NT2/D1 (cell line): ENCODE measurements around the gene FAM120C.

Experiments
- DNase-seq: peaks from one replicate; pipeline ENCODE4 v3.0.0-alpha.2; 2011; ENCODE audit warnings: low read depth, low spot score
- H3K27me3 ChIP-seq: 2 replicates; pipeline ENCODE4 v1.6.0; 2011; ENCODE audit warnings: mild to moderate bottlenecking; ENCODE audit not compliant: insufficient read length, insufficient read depth
- H3K36me3 ChIP-seq: 2 replicates; pipeline ENCODE4 v1.6.1; 2011; ENCODE audit warnings: mild to moderate bottlenecking, low read length, mixed read lengths; ENCODE audit not compliant: insufficient read depth, insufficient read length
- H3K4me1 ChIP-seq: 2 replicates; pipeline ENCODE4 v1.5.1; 2011; ENCODE audit not compliant: insufficient read depth, insufficient read length
- H3K4me3 ChIP-seq: 2 replicates; pipeline ENCODE4 v1.5.1; 2011; ENCODE audit warnings: low read depth; ENCODE audit not compliant: insufficient read length
- H3K9ac ChIP-seq: 2 replicates; pipeline ENCODE4 v1.6.0; 2011; ENCODE audit warnings: low read depth; ENCODE audit not compliant: insufficient read length
- H3K9me3 ChIP-seq: 2 replicates; pipeline ENCODE4 v1.5.1; 2011; ENCODE audit warnings: mild to moderate bottlenecking, low read length; ENCODE audit not compliant: insufficient read depth
- SUZ12 ChIP-seq: IDR thresholded peaks from 2 replicates; pipeline ENCODE4 v1.6.1; 2011; ENCODE audit not compliant: insufficient read length, insufficient read depth; ENCODE audit errors: extremely low read depth
- YY1 ChIP-seq: IDR thresholded peaks from 2 replicates; pipeline ENCODE4 v1.6.1; 2011; ENCODE audit not compliant: insufficient read length, insufficient read depth
- ZNF274 ChIP-seq: IDR thresholded peaks from 2 replicates; pipeline ENCODE4 v1.6.1; 2011; ENCODE audit warnings: mild to moderate bottlenecking, low read depth, low read length

Gene FAM120C

DNA sequence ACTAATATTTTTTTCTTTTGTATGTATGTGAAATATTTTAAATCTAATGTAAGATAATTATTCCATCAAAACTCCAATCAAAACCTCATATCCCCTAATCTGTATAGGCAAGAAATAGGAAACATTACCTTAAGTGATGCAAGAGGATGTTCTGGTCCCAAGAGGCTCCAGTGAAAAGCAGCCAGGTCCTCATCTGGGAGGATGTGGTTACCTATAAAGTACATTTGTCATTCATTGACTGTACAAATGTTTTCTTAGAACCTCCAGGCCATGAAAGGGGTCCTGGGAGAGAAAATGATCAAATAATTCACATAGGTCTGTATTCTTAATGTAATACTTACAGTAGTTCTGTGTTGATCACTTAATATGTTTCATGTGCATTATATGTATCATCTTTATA, 25.5 kb downstream of the FAM120C start:
- no peak for TF ChIP-seq SUZ12
- no peak for TF ChIP-seq YY1
- no peak for TF ChIP-seq ZNF274
- Histone ChIP-seq H3K9ac (no peak overlapping the region), H3K4me3 (no peak overlapping the region), H3K36me3 (peaks cover 4% of the 10 kb centered on the region), H3K9me3 (no peaks in the 10 kb centered on the region), H3K4me1 (no peaks in the 10 kb centered on the region), H3K27me3 (no peaks in the 10 kb centered on the region)
- DNase-seq: no peak

DNA sequence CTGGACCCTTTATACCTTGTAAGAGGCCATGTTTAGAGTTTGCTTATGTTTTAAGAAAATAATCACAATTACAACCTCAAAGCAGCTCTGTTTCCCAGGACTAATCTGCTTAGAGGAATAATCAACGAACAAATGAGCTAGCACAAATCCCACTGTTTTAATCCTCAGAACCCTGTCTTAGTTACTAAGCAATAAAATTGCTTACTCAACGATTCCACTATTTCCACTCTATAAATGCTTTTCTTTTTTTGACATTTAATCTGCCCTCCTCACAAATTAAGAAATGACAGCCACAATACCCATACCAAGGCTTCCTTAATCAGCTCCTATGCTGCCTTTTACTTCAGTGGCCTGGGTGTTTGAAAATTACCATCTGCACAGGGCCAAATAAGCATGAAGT, 48.8 kb downstream of the FAM120C start:
- H3K4me1 ChIP-seq: no peaks in the 10 kb centered on the region
- peaks cover 32% of the 10 kb centered on the region for H3K36me3 ChIP-seq
- H3K27me3 ChIP-seq: no peaks in the 10 kb centered on the region
- peaks cover 7% of the 10 kb centered on the region; the same call in 1 of the 2 replicates for H3K9me3 ChIP-seq
- H3K9ac ChIP-seq: no peak overlapping the region
- DNase-seq: no peak
- no peak for TF ChIP-seq YY1
- no peak for TF ChIP-seq SUZ12
- TF ChIP-seq ZNF274: no peak
- no peak overlapping the region for H3K4me3 ChIP-seq

DNA sequence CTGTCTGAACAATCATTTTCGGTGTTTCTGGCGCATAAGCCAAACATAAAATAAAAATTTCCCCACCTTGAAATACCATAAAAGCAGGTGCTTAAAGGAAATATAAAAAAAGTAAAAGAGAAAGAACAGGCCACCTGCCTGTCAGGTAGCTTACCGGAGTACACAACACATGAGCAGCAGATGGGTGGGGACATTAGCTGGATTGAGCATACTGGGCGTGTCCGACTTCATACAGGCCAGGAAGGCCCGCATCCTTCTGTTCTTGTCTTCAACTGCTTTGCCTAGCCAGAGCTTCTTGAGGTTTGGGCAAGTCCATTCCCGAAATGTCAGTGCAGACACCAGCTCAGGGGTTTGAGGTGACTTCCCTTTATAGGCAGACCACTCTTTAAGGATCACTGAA, 66.7 kb downstream of the FAM120C start:
- Histone ChIP-seq H3K4me1 (no peaks in the 10 kb centered on the region), H3K9me3 (no peaks in the 10 kb centered on the region), H3K27me3 (no peaks in the 10 kb centered on the region), H3K9ac (no peak overlapping the region), H3K36me3 (no peaks in the 10 kb centered on the region), H3K4me3 (no peak overlapping the region)
- TF ChIP-seq ZNF274: no peak
- TF ChIP-seq SUZ12: no peak
- no peak for TF ChIP-seq YY1
- no peak for DNase-seq

DNA sequence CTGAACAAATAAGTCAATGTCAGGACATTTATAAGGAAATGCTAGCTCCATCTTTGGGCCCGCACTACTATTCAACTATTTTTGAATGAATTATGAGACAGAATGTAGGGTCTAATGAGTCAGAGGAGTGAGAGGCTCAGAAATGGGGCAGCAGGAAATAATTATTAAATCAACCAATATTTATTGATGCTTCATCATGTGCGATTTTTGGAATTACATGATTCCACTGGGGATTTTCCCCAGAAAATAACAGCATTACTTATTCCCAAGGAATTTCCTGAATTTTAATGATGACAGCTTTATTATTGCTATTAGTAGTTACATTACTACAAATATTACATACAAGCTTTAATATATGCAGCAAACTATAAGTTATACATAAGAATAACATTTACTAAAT, 89.5 kb downstream of the FAM120C start:
- H3K4me1 ChIP-seq: no peaks in the 10 kb centered on the region
- H3K27me3 ChIP-seq: no peaks in the 10 kb centered on the region
- no peak for TF ChIP-seq ZNF274
- no peak for TF ChIP-seq SUZ12
- TF ChIP-seq YY1: no peak
- H3K36me3 ChIP-seq: no peaks in the 10 kb centered on the region
- H3K4me3 ChIP-seq: no peak overlapping the region
- no peak overlapping the region for H3K9ac ChIP-seq
- no peak for DNase-seq
- H3K9me3 ChIP-seq: no peaks in the 10 kb centered on the region

DNA sequence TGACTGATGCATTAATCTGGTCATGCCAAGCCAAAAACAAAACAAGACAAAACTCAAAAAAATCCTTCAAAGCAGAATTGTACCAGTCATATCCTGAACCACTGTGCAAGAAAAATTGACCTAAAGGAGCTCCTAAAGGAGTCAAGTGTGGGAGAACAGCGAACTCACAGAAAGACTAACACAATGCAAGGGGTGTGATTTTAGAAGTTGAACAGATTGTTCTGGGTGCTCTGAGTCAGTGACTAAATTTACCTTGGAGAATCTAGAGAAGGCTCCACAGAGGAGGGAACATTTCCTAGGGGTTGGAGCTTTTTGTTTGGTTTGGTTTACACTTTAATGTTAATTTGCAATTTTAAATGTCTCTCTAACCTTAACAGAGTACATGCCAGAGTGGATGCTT, 89.9 kb downstream of the FAM120C start:
- Histone ChIP-seq H3K4me3 (no peak overlapping the region), H3K27me3 (no peaks in the 10 kb centered on the region), H3K9ac (no peak overlapping the region), H3K4me1 (no peaks in the 10 kb centered on the region), H3K9me3 (no peaks in the 10 kb centered on the region), H3K36me3 (no peaks in the 10 kb centered on the region)
- no peak for DNase-seq
- TF ChIP-seq YY1: no peak

DNA sequence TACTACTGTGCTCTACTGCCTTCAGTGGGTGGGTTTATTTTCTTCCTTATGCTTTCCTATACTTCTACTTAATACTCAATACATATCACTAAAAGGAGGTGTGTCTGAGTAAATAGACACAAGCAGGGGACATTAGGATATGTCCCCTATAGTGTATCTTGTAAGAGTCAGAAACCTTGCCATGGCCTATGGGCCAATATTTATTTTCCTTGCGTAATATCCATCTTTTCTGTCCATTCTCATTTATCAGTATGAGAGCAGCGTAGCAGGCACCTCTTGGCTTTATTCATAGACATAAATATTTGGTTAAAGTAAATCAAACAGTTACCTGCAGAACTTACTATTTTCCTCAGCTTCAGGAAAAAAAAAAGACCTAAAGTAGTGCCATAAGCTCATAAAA, 92.2 kb downstream of the FAM120C start:
- Histone ChIP-seq H3K4me1 (no peaks in the 10 kb centered on the region), H3K27me3 (no peaks in the 10 kb centered on the region), H3K9ac (no peak overlapping the region), H3K36me3 (peaks cover under 1% of the 10 kb centered on the region), H3K9me3 (no peaks in the 10 kb centered on the region), H3K4me3 (no peak overlapping the region)
- no peak for TF ChIP-seq SUZ12
- no peak for TF ChIP-seq YY1
- no peak for TF ChIP-seq ZNF274
- DNase-seq: no peak

- no peak overlapping the region for H3K4me3 ChIP-seq
- no peaks in the 10 kb centered on the region for H3K27me3 ChIP-seq
- no peaks in the 10 kb centered on the region for H3K4me1 ChIP-seq
- DNase-seq: no peak
- TF ChIP-seq YY1: no peak
- TF ChIP-seq SUZ12: no peak
- no peak for TF ChIP-seq ZNF274
- H3K9ac ChIP-seq: no peak overlapping the region
- peaks cover 9% of the 10 kb centered on the region for H3K36me3 ChIP-seq
- no peaks in the 10 kb centered on the region for H3K9me3 ChIP-seq
Observed at GRCh38 chrX:54089191-54089590, 93.9 kb downstream of the FAM120C start.

- Histone ChIP-seq H3K4me3 (no peak overlapping the region), H3K4me1 (no peaks in the 10 kb centered on the region), H3K36me3 (peaks cover 9% of the 10 kb centered on the region), H3K27me3 (no peaks in the 10 kb centered on the region), H3K9me3 (no peaks in the 10 kb centered on the region), H3K9ac (no peak overlapping the region)
- TF ChIP-seq YY1 (no peak), ZNF274 (no peak), SUZ12 (no peak)
- DNase-seq: no peak
Observed at GRCh38 chrX:54087661-54088060, 95.4 kb downstream of the FAM120C start.
